CD14-positive monocyte (primary cell): ENCODE data around the gene NKD2. TPM values are rescaled to one million over a fixed set of nuclear protein-coding genes. Genes with fewer than 3 reads are reported as not detected.

Experiments used
- DNase-seq, 3 donors: peaks; one replicate each; pipeline ENCODE4 v3.0.0-alpha.2; 2011 to 2022
- H2AFZ ChIP-seq: 2 replicates; pipeline ENCODE4 v1.6.0; 2012; ENCODE audit warnings: mild to moderate bottlenecking, low read depth, low read length, inconsistent platforms; ENCODE audit not compliant: insufficient read depth, poor library complexity, severe bottlenecking
- H3K27ac ChIP-seq, 2 donors: 1 replicate in 1 of 2; 2 replicates in 1 of 2; pipeline ENCODE4 v1.5.1; 2012 to 2013; ENCODE audit warnings: low read length in 2 of 2, control low read depth in 1 of 2, inconsistent platforms in 1 of 2, low read depth in 1 of 2, mild to moderate bottlenecking in 1 of 2
- H3K27me3 ChIP-seq, 2 donors: one replicate each; pipeline versions ENCODE4 v1.6.0 to v1.6.1; 2011 to 2013; ENCODE audit warnings: low read length in 2 of 2; ENCODE audit not compliant: control insufficient read depth in 2 of 2, insufficient read depth in 2 of 2
- H3K36me3 ChIP-seq, 2 donors: replicated peaks in 1 of 2; 1 replicate in 1 of 2; 2 replicates in 1 of 2; pipeline versions ENCODE4 v1.5.1 to v1.6.1; 2012 to 2013; ENCODE audit warnings: low read length in 2 of 2, control low read depth in 1 of 2, inconsistent platforms in 1 of 2, mild to moderate bottlenecking in 1 of 2; ENCODE audit not compliant: insufficient read depth in 2 of 2, control insufficient read depth in 1 of 2
- H3K4me1 ChIP-seq, 2 donors: 1 replicate in 1 of 2; 2 replicates in 1 of 2; pipeline versions ENCODE4 v1.5.1 to v1.6.1; 2012 to 2013; ENCODE audit warnings: low read length in 2 of 2, control low read depth in 1 of 2, inconsistent platforms in 1 of 2, mild to moderate bottlenecking in 1 of 2, moderate library complexity in 1 of 2; ENCODE audit not compliant: insufficient read depth in 2 of 2, control insufficient read depth in 1 of 2
- H3K4me2 ChIP-seq: replicated peaks from 2 replicates; pipeline ENCODE3; 2012; ENCODE audit warnings: low read length, moderate library complexity, mild to moderate bottlenecking; ENCODE audit not compliant: poor library complexity, severe bottlenecking; ENCODE audit errors: extremely low read depth
- H3K4me3 ChIP-seq, 3 experiments: fragments of 200-600 bp in 1 of 3; sonication (generic) in 1 of 3; replicated peaks in 1 of 3; 1 replicate in 2 of 3; 2 replicates in 1 of 3; pipeline ENCODE4 v1.5.1; 2011 to 2013; ENCODE audit warnings: low read length in 3 of 3, mild to moderate bottlenecking in 3 of 3, control low read depth in 2 of 3, low read depth in 2 of 3, inconsistent platforms in 1 of 3, moderate library complexity in 1 of 3
- H3K79me2 ChIP-seq: 2 replicates; pipeline ENCODE4 v1.6.0; 2012; ENCODE audit warnings: mild to moderate bottlenecking, control low read depth, inconsistent platforms, low read length, moderate library complexity; ENCODE audit not compliant: insufficient read depth
- H3K9ac ChIP-seq: 2 replicates; pipeline ENCODE4 v1.6.0; 2017; ENCODE audit warnings: low read length, mild to moderate bottlenecking; ENCODE audit not compliant: insufficient read depth, poor library complexity, severe bottlenecking
- H3K9me3 ChIP-seq, 2 donors: replicated peaks in 1 of 2; 1 replicate in 1 of 2; 2 replicates in 1 of 2; pipeline versions ENCODE4 v1.5.1 to v1.6.1; 2012 to 2013; ENCODE audit warnings: low read length in 2 of 2, control low read depth in 1 of 2; ENCODE audit not compliant: control insufficient read depth in 1 of 2, insufficient read depth in 1 of 2
- H4K20me1 ChIP-seq: 2 replicates; pipeline ENCODE4 v1.6.0; 2012; ENCODE audit warnings: mild to moderate bottlenecking, low read length, control low read depth, moderate library complexity; ENCODE audit not compliant: insufficient read depth
- H3K27ac Mint-ChIP-seq, 7 donors: one replicate each; pipeline ENCODE4 v1.8.0; 2020; ENCODE audit warnings: mild to moderate bottlenecking in 7 of 7, mixed read lengths in 7 of 7, moderate library complexity in 6 of 7, inconsistent platforms in 2 of 7
- H3K27me3 Mint-ChIP-seq, 3 donors: one replicate each; pipeline ENCODE4 v1.8.0; 2021 to 2022; ENCODE audit warnings: low read depth in 3 of 3, mild to moderate bottlenecking in 3 of 3, mixed read lengths in 3 of 3, moderate library complexity in 3 of 3, inconsistent platforms in 1 of 3
- H3K36me3 Mint-ChIP-seq, 2 donors: one replicate each; pipeline ENCODE4 v1.8.0; 2020; ENCODE audit warnings: mixed read lengths in 2 of 2, inconsistent platforms in 1 of 2, mild to moderate bottlenecking in 1 of 2
- H3K4me1 Mint-ChIP-seq: one replicate; pipeline ENCODE4 v1.8.0; 2020; ENCODE audit warnings: mild to moderate bottlenecking, mixed read lengths
- H3K4me3 Mint-ChIP-seq, 2 donors: one replicate each; pipeline ENCODE4 v1.8.0; 2020; ENCODE audit warnings: mild to moderate bottlenecking in 2 of 2, mixed read lengths in 2 of 2, moderate library complexity in 1 of 2
- H3K9me3 Mint-ChIP-seq, 7 donors: one replicate each; pipeline ENCODE4 v1.8.0; 2020 to 2022; ENCODE audit warnings: mixed read lengths in 7 of 7, mild to moderate bottlenecking in 6 of 7, moderate library complexity in 6 of 7, inconsistent platforms in 2 of 7
- CTCF ChIP-seq: fragments of 200-600 bp; IDR thresholded peaks from one replicate; pipeline ENCODE4 v1.8.0; 2022; ENCODE audit warnings: antibody characterized with exemption, mild to moderate bottlenecking
- WGBS: methylation state at CpG from one replicate; pipeline ENCODE4 v1.1.5; 2013; ENCODE audit warnings: missing lambda C conversion rate; ENCODE audit not compliant: insufficient coverage; 5-methylcytosine and 5-hydroxymethylcytosine counted together
- intact Hi-C, 2 donors: fragments of 100-400 bp; cut with micrococcal nuclease; formaldehyde crosslinking; loops; one replicate each; pipeline versions ENCODE4 v1.15.0 to v1.15.1; 2023
- polyA plus RNA-seq, 3 donors: library from polyadenylated mRNA; depleted of rRNA in 1 of 3; unstranded in 2 of 3; stranded (reverse) in 1 of 3; fragments of 300-500 nt in 2 of 3; fragments of >200 nt in 1 of 3; fragmentation: Illumina TruSeq in 2 of 3; gene quantifications; 1 replicate in 2 of 3; 2 replicates in 1 of 3; pipeline ENCODE4 v1.2.3, GENCODE V29; 2012 to 2021

Gene NKD2
- polyA plus RNA-seq, 3 donors: not detected

- no peaks in the 10 kb centered on the region for H3K79me2 ChIP-seq
- no peak for DNase-seq
- H3K36me3 ChIP-seq: peaks cover 42 to 49% of the 10 kb centered on the region in 2 donors
- no peaks in the 10 kb centered on the region for H3K4me1 ChIP-seq
- no peak for TF ChIP-seq CTCF
- Mint-ChIP-seq H3K27ac (no peak overlapping the region), H3K4me1 (no peaks in the 10 kb centered on the region), H3K4me3 (no peak overlapping the region), H3K9me3 (no peaks in the 10 kb centered on the region), H3K36me3 (peaks cover 45 to 66% of the 10 kb centered on the region in 2 donors), H3K27me3 (no peaks in the 10 kb centered on the region)
- no peaks in the 10 kb centered on the region for H3K27me3 ChIP-seq
- WGBS: 78% methylated on average over 4 of the region's 10 CpGs
- peaks cover 12% of the 10 kb centered on the region for H4K20me1 ChIP-seq
- H3K4me3 ChIP-seq: no peak overlapping the region
- no peak overlapping the region for H3K4me2 ChIP-seq
- no peak overlapping the region for H3K9ac ChIP-seq
- no peak overlapping the region for H2AFZ ChIP-seq
- intact Hi-C loops: no loop called here
- H3K27ac ChIP-seq: no peak overlapping the region
- no peaks in the 10 kb centered on the region for H3K9me3 ChIP-seq
Measured at GRCh38 chr5:1061916-1062315, 53.3 kb downstream of the NKD2 start.

GRCh38 chr5:1062761-1063568 lies 54.4 kb downstream of the NKD2 start:
- Mint-ChIP-seq H3K4me1 (no peaks in the 10 kb centered on the region), H3K27ac (no peak overlapping the region), H3K4me3 (no peak overlapping the region), H3K36me3 (peaks cover 45 to 61% of the 10 kb centered on the region in 2 donors), H3K9me3 (no peaks in the 10 kb centered on the region), H3K27me3 (no peaks in the 10 kb centered on the region)
- H3K79me2 ChIP-seq: no peaks in the 10 kb centered on the region
- intact Hi-C loops: no loop called here
- no peaks in the 10 kb centered on the region for H3K4me1 ChIP-seq
- no peak for DNase-seq
- H3K4me2 ChIP-seq: no peak overlapping the region
- no peaks in the 10 kb centered on the region for H3K9me3 ChIP-seq
- no peaks in the 10 kb centered on the region for H3K27me3 ChIP-seq
- 94% methylated on average over 33 of the region's 36 CpGs for WGBS
- H3K4me3 ChIP-seq: no peak overlapping the region
- H3K9ac ChIP-seq: no peak overlapping the region
- H2AFZ ChIP-seq: no peak overlapping the region
- peaks cover 17% of the 10 kb centered on the region for H4K20me1 ChIP-seq
- H3K27ac ChIP-seq: no peak overlapping the region
- no peak for TF ChIP-seq CTCF
- H3K36me3 ChIP-seq: peaks cover 36 to 42% of the 10 kb centered on the region in 2 donors
